Measurements from ENCODE around the gene ELAVL4.
"Not testable (repeated sequence)": the region's sequence is repeated elsewhere in the genome, so short reads cannot be mapped to it uniquely, and the experiment has no call there.

The ELAVL4 gene

DNA sequence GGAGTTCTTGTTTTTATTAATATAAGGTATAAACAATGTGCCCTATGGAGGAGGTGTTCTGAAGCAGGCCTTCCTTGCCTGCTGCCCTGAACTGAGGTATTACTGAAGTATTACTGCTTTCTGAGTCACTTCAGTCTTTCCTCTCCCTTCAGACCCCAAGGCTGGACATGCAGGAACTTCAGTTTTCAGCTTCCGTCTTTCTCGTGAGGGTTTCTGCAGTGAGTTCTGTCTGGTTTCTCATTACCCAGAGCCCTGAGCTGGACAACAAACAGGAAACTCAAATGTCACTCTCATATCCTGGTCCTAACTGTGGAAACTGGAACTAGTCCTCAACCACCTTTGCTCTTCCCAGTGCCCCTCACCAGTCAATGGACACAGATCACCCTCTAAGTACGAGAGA lies 46.8 kb downstream of the ELAVL4 start:
- TF ChIP-seq, protein P1, sequence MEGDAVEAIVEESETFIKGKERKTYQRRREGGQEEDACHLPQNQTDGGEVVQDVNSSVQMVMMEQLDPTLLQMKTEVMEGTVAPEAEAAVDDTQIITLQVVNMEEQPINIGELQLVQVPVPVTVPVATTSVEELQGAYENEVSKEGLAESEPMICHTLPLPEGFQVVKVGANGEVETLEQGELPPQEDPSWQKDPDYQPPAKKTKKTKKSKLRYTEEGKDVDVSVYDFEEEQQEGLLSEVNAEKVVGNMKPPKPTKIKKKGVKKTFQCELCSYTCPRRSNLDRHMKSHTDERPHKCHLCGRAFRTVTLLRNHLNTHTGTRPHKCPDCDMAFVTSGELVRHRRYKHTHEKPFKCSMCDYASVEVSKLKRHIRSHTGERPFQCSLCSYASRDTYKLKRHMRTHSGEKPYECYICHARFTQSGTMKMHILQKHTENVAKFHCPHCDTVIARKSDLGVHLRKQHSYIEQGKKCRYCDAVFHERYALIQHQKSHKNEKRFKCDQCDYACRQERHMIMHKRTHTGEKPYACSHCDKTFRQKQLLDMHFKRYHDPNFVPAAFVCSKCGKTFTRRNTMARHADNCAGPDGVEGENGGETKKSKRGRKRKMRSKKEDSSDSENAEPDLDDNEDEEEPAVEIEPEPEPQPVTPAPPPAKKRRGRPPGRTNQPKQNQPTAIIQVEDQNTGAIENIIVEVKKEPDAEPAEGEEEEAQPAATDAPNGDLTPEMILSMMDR (IDR thresholded peaks at IDR 0.05; ENCODE audit: low read depth, low read length), result no peak
- no peak for DNase-seq (ENCODE audit: low read depth in 2 of 2)
- no peak overlapping the region for H3K4me3 ChIP-seq (replicated peaks in 1 of 2; ENCODE audit: low read depth in 2 of 2, low read length in 2 of 2)

DNA sequence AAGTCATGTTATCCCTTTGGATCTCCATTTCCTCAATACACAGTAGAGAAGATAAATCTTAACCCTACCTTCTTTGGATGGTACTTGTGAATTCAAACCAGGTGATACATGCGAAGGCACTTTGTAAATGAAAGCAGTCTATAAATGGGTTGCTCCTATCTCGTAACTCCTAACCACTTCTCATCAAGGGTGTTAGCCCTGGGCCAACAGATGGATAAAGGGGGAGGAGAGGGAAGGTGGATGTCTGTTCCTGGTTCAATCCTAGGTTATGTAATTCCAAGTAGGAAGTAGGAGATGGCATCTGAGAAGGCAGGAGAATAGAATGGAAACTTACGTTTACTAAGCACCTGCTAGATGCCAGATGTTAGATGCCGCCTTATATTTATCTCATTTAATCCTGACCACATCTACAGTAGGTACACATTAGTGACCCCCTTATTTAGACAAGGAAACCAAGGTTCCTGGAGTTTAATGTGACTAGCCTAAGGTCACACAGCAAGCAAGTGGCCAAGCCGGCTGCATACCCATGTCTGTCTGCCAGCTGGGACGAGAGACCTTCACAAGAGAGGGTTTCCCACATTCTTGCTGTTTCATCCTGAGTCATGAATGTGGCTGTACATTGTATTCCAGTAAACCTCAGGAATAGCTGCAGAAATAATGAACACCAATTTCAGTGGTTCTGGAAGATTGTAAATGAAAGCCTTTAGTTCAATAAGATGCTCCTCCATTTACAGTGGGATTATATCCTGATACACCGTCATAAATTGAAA lies 47.7 kb downstream of the ELAVL4 start:
- H3K4me3 ChIP-seq (replicated peaks in 1 of 2; ENCODE audit: low read depth in 2 of 2, low read length in 2 of 2), result no peak overlapping the region
- TF ChIP-seq, protein P1 (IDR thresholded peaks at IDR 0.05; ENCODE audit: low read depth, low read length), result no peak
- no peak for DNase-seq (ENCODE audit: low read depth in 2 of 2)

GRCh38 chr1:50157306-50157941 lies 48.7 kb downstream of the ELAVL4 start:
- TF ChIP-seq, protein P1 (IDR thresholded peaks at IDR 0.05; ENCODE audit: low read depth, low read length), result no peak
- DNase-seq (ENCODE audit: low read depth in 2 of 2), result no peak
- H3K4me3 ChIP-seq (replicated peaks in 1 of 2; ENCODE audit: low read depth in 2 of 2, low read length in 2 of 2), result no peak overlapping the region

DNA sequence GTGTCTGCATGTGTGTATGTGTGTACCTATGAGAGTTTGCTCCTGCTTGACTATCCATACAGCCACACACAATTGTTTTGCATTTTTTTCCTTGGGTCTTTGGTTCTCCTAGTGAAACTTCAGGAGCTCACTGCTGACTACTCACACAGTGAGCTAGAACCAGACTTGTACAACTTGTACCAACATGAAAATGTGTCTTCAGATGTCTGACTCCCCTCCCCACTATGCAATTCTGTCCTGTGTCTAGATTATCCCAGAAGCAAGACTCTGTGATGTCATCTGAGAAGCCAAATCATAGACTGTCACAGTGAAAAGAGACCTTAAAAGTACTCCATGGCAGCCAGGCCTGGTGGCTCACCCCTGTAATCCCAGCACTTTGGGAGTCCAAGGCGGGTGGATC lies 49.7 kb downstream of the ELAVL4 start:
- no peak overlapping the region for H3K4me3 ChIP-seq (replicated peaks in 1 of 2; ENCODE audit: low read depth in 2 of 2, low read length in 2 of 2)
- TF ChIP-seq, protein P1 (IDR thresholded peaks at IDR 0.05; ENCODE audit: low read depth, low read length), result no peak
- no peak for DNase-seq (ENCODE audit: low read depth in 2 of 2)

GRCh38 chr1:50163680-50164079 lies 55.0 kb downstream of the ELAVL4 start:
- TF ChIP-seq, protein P1 (IDR thresholded peaks at IDR 0.05; ENCODE audit: low read depth, low read length), result no peak

DNA sequence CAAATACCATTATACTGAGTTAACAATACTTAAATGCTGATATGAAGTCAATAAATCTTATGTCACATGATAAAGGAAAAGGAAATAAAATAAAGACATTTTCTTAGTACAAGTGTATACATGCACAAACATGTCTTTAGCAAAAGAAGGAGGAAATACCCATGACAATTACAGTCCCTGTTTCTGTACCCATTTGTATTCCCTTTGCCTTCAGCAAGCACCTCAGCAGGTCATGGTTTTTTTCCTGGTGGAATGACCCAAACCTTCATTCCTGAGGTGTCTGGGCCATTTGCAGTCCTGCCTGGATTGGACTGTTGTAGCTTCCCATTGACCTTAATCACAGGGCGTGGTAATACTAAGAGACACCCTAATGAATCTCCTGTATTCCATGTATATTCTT lies 57.6 kb downstream of the ELAVL4 start:
- H3K4me3 ChIP-seq (replicated peaks in 1 of 2; ENCODE audit: low read depth in 2 of 2, low read length in 2 of 2); DNase-seq (ENCODE audit: low read depth in 2 of 2): not testable (repeated sequence)

More at GRCh38 chr1:50163680-50164079, 55.0 kb downstream of the ELAVL4 start:
- DNase-seq (ENCODE audit: low read depth in 2 of 2), result no peak
- no peak overlapping the region for H3K4me3 ChIP-seq (replicated peaks in 1 of 2; ENCODE audit: low read depth in 2 of 2, low read length in 2 of 2)

DNA sequence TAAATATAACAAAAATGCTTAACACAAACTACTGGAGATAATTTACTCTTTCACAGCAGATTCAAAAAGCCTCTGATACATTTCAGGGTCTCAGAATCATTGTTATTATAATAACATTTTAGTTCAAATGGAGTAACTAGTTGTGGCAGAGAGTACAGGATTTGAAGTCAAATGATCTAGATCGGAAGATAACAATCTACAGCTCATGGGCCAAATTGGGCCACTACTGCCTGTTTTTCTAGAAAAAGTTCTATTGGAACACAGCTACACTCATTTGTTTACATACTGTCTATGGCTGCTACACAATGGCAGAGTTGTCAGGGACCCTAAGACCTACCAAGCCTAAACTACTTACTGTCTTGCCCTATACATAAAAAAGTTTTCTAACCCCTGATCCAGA lies 63.6 kb downstream of the ELAVL4 start:
- H3K4me3 ChIP-seq (replicated peaks in 1 of 2; ENCODE audit: low read depth in 2 of 2, low read length in 2 of 2), result no peak overlapping the region
- DNase-seq (ENCODE audit: low read depth in 2 of 2), result no peak
- TF ChIP-seq, protein P1 (IDR thresholded peaks at IDR 0.05; ENCODE audit: low read depth, low read length), result no peak

All from cardiac fibroblast (primary cell).